GM20431 (cell line): Measurements from ENCODE around the gene DOCK2.

Experiments
- in situ Hi-C: fragments of 300-500 bp; cut with MseI, MboI; formaldehyde crosslinking; loops from one replicate; pipeline ENCODE4 v1.15.0; 2020; ENCODE audit warnings: low sequenced_read_pairs; ENCODE audit not compliant: unreplicated experiment

DOCK2 gene

GRCh38 chr5:169772688-169773087 is 135.6 kb downstream of the DOCK2 start:
- in situ Hi-C loops: no loop called here

- in situ Hi-C loops: no loop called here
Measured at GRCh38 chr5:169777159-169777558, 140.1 kb downstream of the DOCK2 start.

GRCh38 chr5:169778622-169779596 is 141.8 kb downstream of the DOCK2 start:
- in situ Hi-C loops: no loop called here

GRCh38 chr5:169781420-169782345 is 144.6 kb downstream of the DOCK2 start:
- in situ Hi-C loops: no loop called here

- in situ Hi-C loops: no loop called here
Measured at GRCh38 chr5:169785771-169786618, 148.9 kb downstream of the DOCK2 start.

GRCh38 chr5:169788168-169788567 is 151.1 kb downstream of the DOCK2 start:
- in situ Hi-C loops: no loop called here

GRCh38 chr5:169789417-169789940 is 152.4 kb downstream of the DOCK2 start:
- in situ Hi-C loops: no loop called here

GRCh38 chr5:169791251-169791650 is 154.2 kb downstream of the DOCK2 start:
- in situ Hi-C loops: no loop called here

GRCh38 chr5:169795338-169795737 is 158.3 kb downstream of the DOCK2 start:
- in situ Hi-C loops: no loop called here

GRCh38 chr5:169796731-169797130 is 159.7 kb downstream of the DOCK2 start:
- in situ Hi-C loops: no loop called here

- in situ Hi-C loops: no loop called here
Measured at GRCh38 chr5:169797577-169797976, 160.5 kb downstream of the DOCK2 start.

GRCh38 chr5:169798438-169798837 is 161.4 kb downstream of the DOCK2 start:
- in situ Hi-C loops: no loop called here

- in situ Hi-C loops: no loop called here
Measured at GRCh38 chr5:169798906-169799660, 162.0 kb downstream of the DOCK2 start.

GRCh38 chr5:169801324-169801777 is 164.3 kb downstream of the DOCK2 start:
- in situ Hi-C loops: no loop called here

GRCh38 chr5:169801781-169802180 is 164.7 kb downstream of the DOCK2 start:
- in situ Hi-C loops: no loop called here

- in situ Hi-C loops: no loop called here
Measured at GRCh38 chr5:169803077-169803981, 166.3 kb downstream of the DOCK2 start.

- in situ Hi-C loops: no loop called here
Measured at GRCh38 chr5:169804861-169805260, 167.8 kb downstream of the DOCK2 start.

- in situ Hi-C loops: no loop called here
Measured at GRCh38 chr5:169805527-169805934, 168.5 kb downstream of the DOCK2 start.
